GM19324 (cell line): ENCODE results near the gene ABI1.
"Not testable (repeated sequence)": the region's sequence is repeated elsewhere in the genome, so short reads cannot be mapped to it uniquely, and the experiment has no call there.

Experiments used
- ATAC-seq: cut with Tn5 transposase; IDR thresholded peaks from one replicate; pipeline ENCODE4 v1.9.1; 2021; ENCODE audit warnings: mild to moderate bottlenecking, moderate library complexity; ENCODE audit not compliant: unreplicated experiment, low FRiP score

ABI1 gene

DNA sequence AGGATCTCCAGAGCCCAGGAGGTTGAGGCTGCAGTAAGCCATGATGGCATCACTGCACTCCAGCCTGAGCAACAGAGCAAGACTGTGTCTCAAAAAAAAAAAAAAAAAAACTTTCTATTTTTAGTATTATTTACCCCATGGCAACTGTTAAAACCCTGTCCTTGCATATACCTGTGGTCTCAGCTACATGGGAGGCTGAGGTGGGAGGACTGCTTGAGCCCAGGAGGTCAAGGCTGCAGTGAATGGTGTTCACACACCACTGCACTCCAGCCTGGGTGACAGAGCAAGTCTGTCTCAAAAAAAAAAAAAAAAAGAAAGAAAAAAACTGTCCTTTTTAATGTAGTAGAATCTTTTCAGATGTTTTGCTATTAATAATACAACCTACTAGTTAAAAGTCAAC is 3.2 kb downstream of the ABI1 start:
- not testable (repeated sequence) for ATAC-seq

GRCh38 chr10:26855186-26855585 is 5.6 kb downstream of the ABI1 start:
- ATAC-seq = no peak

- ATAC-seq = no peak
Observed at GRCh38 chr10:26854524-26854923, 6.2 kb downstream of the ABI1 start.

DNA sequence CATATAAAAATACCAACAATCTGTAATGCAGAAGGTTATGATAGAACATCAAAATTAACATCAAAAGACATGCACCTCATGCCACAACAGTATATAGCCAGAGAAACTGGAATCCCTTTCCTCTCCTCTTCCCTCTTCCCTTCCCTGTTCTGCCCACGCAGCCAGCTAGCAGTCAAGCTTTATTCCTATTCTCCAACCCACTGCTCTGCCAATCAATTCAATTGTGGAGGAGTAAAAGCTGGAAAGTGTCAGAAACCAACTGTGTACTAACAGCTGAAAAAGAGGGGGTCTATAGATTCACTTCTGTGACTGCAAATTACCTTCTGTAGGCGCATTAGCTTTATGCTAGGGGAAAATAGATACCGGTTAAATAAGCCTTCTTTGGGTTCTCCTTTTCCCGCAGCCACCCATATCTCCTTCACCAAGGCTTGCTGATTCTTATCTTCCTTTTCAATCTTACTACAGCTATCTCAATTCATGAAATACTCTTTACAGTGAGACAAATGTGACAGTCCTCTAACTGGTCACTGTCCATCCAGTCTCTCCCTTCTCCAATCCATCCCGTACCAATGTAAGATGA is 16.3 kb downstream of the ABI1 start:
- ATAC-seq = no peak

- ATAC-seq = no peak
Observed at GRCh38 chr10:26843736-26844135, 17.0 kb downstream of the ABI1 start.

GRCh38 chr10:26841733-26842317 is 18.9 kb downstream of the ABI1 start:
- ATAC-seq = no peak

- no peak for ATAC-seq
Observed at GRCh38 chr10:26840938-26841732, 19.6 kb downstream of the ABI1 start.

- ATAC-seq = no peak
Observed at GRCh38 chr10:26839966-26840627, 20.7 kb downstream of the ABI1 start.

- ATAC-seq = no peak
Observed at GRCh38 chr10:26837139-26837538, 23.6 kb downstream of the ABI1 start.

GRCh38 chr10:26835025-26835424 is 25.7 kb downstream of the ABI1 start:
- no peak for ATAC-seq

- ATAC-seq = no peak
Observed at GRCh38 chr10:26832960-26833359, 27.8 kb downstream of the ABI1 start.

DNA sequence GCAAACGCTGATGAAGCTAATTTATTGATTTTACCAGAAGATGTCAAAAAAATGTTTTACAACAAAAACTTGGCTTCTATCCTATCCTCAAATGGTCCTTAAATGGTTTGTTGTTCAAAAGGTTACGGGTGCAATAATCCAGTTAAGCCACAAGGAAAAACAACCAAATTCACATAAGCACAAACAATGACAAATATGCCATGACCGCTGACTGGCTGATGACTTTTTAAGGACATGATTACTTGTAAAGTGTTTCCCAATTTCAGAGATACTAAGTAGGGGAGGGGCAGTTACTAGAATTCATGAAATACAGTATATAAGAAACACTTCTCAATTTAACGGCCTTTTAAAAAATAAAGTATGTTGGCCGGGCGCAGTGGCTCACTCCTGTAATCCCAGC is 28.8 kb downstream of the ABI1 start:
- ATAC-seq = no peak

GRCh38 chr10:26829810-26830515 is 30.8 kb downstream of the ABI1 start:
- no peak for ATAC-seq

- ATAC-seq = no peak
Observed at GRCh38 chr10:26824015-26824690, 36.6 kb downstream of the ABI1 start.

GRCh38 chr10:26821699-26822570 is 38.8 kb downstream of the ABI1 start:
- ATAC-seq = no peak

DNA sequence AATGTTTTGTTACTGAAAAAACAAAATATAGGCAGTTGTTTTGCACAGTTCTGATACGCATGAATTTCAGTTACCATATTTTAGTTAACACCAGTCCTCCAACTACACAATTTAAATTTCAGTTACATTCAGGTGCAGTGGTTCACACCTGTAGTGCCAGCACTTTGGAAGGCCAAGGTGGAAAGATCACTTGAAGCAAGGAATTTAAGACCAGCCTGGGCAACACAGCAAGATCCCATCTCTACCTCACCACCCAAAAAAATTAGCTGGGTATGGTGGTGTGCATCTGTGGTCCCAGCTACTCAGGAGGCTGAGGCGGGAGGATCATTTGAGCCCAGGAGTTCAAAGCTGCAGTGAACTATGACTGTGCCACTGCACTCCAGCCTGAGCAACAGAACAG is 45.3 kb downstream of the ABI1 start:
- ATAC-seq = no peak

GRCh38 chr10:26810435-26811026 is 50.2 kb downstream of the ABI1 start:
- ATAC-seq = no peak

- no peak for ATAC-seq
Observed at GRCh38 chr10:26809973-26810372, 50.8 kb downstream of the ABI1 start.

DNA sequence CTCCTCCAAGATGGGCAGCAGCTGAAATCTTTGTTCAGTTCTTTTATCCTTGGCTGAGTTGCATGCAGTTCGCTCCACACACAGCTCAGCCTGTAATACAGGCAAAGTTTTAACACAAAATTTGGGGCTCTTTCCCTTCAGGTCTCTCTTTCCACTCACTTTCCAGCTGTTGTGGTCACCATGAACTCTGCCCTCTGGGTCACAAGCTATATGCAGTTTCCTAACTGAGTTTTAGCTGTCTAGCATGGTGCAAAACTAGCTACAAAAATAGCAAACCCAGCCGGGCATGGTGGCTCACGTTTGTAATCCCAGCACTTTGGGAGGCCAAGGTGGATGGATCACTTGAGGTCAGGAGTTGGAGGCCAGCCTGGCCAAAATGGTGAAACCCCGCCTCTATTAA is 53.2 kb downstream of the ABI1 start:
- no peak for ATAC-seq
